ENCODE results near the gene RAI1.
A peak's percentile ranks its signal among the peaks of the same experiment; 100 is the strongest.

Gene RAI1

DNA sequence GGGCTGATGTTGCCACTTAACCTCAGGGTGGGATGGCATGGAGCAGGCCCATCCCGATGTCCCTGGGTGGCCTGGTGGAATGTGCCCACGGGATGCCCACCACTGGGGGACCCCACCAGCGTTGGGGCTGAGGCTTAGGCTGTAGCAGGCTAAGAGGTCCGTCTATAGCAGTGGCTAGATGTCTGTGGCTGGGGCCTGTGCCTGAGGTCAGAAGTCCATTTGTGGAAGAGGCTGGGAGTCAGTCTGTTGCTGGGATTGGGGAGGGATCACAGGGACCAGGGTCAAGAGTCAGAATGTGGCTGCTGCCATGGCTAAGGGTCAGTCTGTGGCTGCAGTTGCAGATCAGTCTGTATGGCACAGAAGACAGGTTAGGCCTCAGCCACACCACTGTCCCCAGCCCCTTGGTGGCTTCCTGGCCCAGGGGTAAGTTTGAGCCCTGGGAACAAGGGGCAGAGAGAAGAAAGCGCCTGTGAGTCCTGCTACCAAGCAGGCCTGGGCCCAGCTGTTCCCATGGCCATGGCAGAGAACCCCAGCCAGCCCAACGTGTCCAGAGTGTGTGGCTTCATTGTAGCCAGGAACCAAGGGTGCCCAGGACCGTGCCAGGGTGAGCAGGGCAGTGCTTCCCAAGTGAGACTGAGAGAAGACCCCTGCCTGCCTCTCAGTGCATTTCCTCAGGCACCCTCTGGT lies 35.7 kb downstream of the RAI1 start:
- Histone ChIP-seq H3K27me3 (ENCODE audit: control insufficient read depth in 2 of 2, insufficient read depth in 2 of 2, low read length in 2 of 2) (no peaks in the 10 kb centered on the region), H3K4me1 (ENCODE audit: control insufficient read depth in 2 of 2, insufficient read depth in 2 of 2, low read length in 2 of 2) (peaks cover 6 to 12% of the 10 kb centered on the region in 2 donors), H3K9ac (ENCODE audit: low read depth in 1 of 2, low read length in 2 of 2) (no peak overlapping the region), H3K36me3 (ENCODE audit: control insufficient read depth in 2 of 2, insufficient read depth in 2 of 2, low read length in 2 of 2) (no peaks in the 10 kb centered on the region), H3K9me3 (ENCODE audit: control insufficient read depth in 2 of 2, low read length in 2 of 2) (no peaks in the 10 kb centered on the region), H3K27ac (ENCODE audit: low read depth in 2 of 2, low read length in 2 of 2) (no peak overlapping the region), H3K4me3 (ENCODE audit: low read length in 2 of 2) (no peak overlapping the region)

DNA sequence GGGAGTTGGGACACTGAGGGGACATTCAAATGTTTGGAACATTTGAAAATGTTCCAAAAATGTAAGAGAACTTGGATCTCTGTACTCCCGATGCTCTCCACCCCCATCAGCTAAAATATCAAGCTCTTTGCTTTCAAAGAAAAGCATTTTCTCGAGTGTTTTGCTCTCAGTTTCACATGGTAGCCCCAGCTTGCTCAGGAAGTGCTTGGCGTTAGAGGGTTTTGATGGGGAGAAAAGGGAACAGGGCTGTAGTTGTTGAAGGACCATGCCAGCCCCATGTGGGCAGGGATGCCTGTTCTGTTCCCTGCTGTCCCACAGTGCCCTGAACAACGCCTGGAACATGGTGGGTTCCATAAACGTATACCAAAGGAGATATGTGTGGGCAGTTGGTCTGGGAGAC lies 37.0 kb downstream of the RAI1 start:
- no peak overlapping the region for H3K27ac ChIP-seq (ENCODE audit: low read depth in 2 of 2, low read length in 2 of 2)
- H3K36me3 ChIP-seq (ENCODE audit: control insufficient read depth in 2 of 2, insufficient read depth in 2 of 2, low read length in 2 of 2) = no peaks in the 10 kb centered on the region
- H3K4me3 ChIP-seq (ENCODE audit: low read length in 2 of 2) = no peak overlapping the region
- no peak overlapping the region for H3K9ac ChIP-seq (ENCODE audit: low read depth in 1 of 2, low read length in 2 of 2)
- H3K4me1 ChIP-seq (ENCODE audit: control insufficient read depth in 2 of 2, insufficient read depth in 2 of 2, low read length in 2 of 2) = peaks cover 7 to 8% of the 10 kb centered on the region in 2 donors
- H3K27me3 ChIP-seq (ENCODE audit: control insufficient read depth in 2 of 2, insufficient read depth in 2 of 2, low read length in 2 of 2) = no peaks in the 10 kb centered on the region
- no peaks in the 10 kb centered on the region for H3K9me3 ChIP-seq (ENCODE audit: control insufficient read depth in 2 of 2, low read length in 2 of 2)

DNA sequence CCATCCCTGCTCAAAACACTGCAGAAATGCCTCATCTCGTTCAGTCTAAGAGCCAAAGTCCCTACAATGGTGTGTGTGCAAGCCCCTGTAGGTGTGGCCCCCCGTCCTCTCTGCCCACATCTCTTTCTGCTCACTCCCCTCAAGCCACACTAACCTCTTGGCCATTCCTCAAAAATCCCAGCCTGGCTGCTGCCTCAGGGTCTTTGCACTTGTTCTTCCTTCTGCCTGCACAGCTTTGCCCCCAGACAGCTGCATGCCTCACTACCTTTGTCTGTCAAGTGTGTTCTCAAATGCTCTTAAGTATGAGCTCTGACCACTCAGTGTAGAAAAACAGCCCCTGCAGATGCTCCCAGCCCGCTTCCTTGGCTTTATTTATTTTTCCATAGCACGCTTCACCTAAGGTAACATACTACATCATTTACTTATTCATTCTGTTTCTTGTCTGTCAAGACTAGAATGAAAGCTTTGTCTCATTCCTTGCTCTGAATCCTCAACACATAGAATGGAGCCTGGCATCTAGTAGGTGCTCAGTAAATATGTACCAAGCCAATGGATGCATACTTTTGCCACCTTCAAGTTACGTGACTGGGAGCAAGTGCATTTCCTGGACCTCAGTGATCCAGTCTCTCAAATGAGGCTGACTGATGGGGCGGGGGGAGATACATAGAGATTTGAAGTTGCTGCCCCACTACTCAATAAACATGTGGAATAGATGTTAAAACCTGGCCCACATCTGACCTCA lies 38.1 kb downstream of the RAI1 start:
- no peaks in the 10 kb centered on the region for H3K27me3 ChIP-seq (ENCODE audit: control insufficient read depth in 2 of 2, insufficient read depth in 2 of 2, low read length in 2 of 2)
- no peak overlapping the region for H3K4me3 ChIP-seq (ENCODE audit: low read length in 2 of 2)
- H3K27ac ChIP-seq (ENCODE audit: low read depth in 2 of 2, low read length in 2 of 2) = no peak overlapping the region
- no peaks in the 10 kb centered on the region for H3K36me3 ChIP-seq (ENCODE audit: control insufficient read depth in 2 of 2, insufficient read depth in 2 of 2, low read length in 2 of 2)
- no peak overlapping the region for H3K9ac ChIP-seq (ENCODE audit: low read depth in 1 of 2, low read length in 2 of 2)
- no peaks in the 10 kb centered on the region for H3K9me3 ChIP-seq (ENCODE audit: control insufficient read depth in 2 of 2, low read length in 2 of 2)
- peaks cover 6% of the 10 kb centered on the region in 2 donors for H3K4me1 ChIP-seq (ENCODE audit: control insufficient read depth in 2 of 2, insufficient read depth in 2 of 2, low read length in 2 of 2)

DNA sequence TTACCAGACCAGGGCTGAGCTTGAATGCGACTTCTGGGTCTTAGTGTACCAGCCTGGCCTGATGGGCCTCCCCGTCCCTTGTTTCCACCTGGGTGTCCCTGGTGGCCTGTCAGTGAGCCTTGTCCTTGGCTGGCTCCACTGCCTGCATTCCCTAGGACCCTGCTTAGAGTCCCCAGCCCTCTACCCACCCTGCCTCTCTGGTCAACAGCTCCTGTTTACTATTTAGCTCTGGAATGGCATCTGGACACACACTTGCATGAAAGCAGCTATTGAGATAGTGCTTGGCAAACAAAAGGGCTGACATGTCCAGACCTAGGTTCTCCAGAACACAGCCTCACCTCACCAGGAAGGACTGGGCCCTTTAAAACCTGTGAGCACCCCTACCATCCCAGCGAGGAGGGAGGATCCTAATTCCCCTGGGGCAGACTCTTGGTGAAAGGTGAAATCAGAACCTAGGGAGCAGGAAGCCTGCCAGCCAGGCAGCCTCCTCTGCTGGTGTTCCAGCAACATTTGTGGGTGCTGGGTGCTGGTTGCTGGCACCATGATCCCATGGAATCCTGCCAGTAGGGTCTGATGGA lies 38.8 kb downstream of the RAI1 start:
- Histone ChIP-seq H3K27me3 (ENCODE audit: control insufficient read depth in 2 of 2, insufficient read depth in 2 of 2, low read length in 2 of 2) (no peaks in the 10 kb centered on the region), H3K9ac (ENCODE audit: low read depth in 1 of 2, low read length in 2 of 2) (no peak overlapping the region), H3K27ac (ENCODE audit: low read depth in 2 of 2, low read length in 2 of 2) (no peak overlapping the region), H3K36me3 (ENCODE audit: control insufficient read depth in 2 of 2, insufficient read depth in 2 of 2, low read length in 2 of 2) (no peaks in the 10 kb centered on the region), H3K4me3 (ENCODE audit: low read length in 2 of 2) (no peak overlapping the region), H3K9me3 (ENCODE audit: control insufficient read depth in 2 of 2, low read length in 2 of 2) (no peaks in the 10 kb centered on the region), H3K4me1 (ENCODE audit: control insufficient read depth in 2 of 2, insufficient read depth in 2 of 2, low read length in 2 of 2) (peaks cover 4 to 5% of the 10 kb centered on the region in 2 donors)

DNA sequence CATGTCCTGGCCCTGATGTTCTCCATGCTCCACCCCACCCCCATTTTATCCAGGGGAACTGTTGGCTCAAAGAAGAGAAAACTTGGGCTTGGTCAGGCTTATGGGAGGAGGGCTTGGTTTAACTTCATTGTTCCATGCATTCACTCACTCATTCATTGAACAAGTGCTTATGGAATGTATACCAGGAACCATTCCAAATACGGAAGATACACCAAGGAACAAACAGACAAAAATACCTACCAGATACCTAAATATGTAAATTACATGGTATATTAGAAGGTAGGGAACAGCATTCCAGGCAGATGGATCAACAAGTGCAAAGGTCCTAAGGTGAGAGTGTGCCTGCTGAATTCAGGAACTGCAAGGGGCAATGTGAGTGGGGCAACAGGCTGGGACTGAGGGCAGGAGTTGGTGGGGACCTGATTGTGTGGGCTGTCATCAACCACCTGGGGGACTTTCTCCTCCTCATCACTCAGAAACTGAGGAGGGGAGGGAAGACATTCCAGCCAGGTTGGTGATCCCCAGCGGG lies 39.9 kb downstream of the RAI1 start:
- H3K4me1 ChIP-seq (ENCODE audit: control insufficient read depth in 2 of 2, insufficient read depth in 2 of 2, low read length in 2 of 2) = peaks cover 5 to 10% of the 10 kb centered on the region in 2 donors
- no peak overlapping the region for H3K9ac ChIP-seq (ENCODE audit: low read depth in 1 of 2, low read length in 2 of 2)
- no peaks in the 10 kb centered on the region for H3K9me3 ChIP-seq (ENCODE audit: control insufficient read depth in 2 of 2, low read length in 2 of 2)
- H3K4me3 ChIP-seq (ENCODE audit: low read length in 2 of 2) = no peak overlapping the region
- H3K27me3 ChIP-seq (ENCODE audit: control insufficient read depth in 2 of 2, insufficient read depth in 2 of 2, low read length in 2 of 2) = no peaks in the 10 kb centered on the region
- H3K36me3 ChIP-seq (ENCODE audit: control insufficient read depth in 2 of 2, insufficient read depth in 2 of 2, low read length in 2 of 2) = no peaks in the 10 kb centered on the region
- no peak overlapping the region for H3K27ac ChIP-seq (ENCODE audit: low read depth in 2 of 2, low read length in 2 of 2)

DNA sequence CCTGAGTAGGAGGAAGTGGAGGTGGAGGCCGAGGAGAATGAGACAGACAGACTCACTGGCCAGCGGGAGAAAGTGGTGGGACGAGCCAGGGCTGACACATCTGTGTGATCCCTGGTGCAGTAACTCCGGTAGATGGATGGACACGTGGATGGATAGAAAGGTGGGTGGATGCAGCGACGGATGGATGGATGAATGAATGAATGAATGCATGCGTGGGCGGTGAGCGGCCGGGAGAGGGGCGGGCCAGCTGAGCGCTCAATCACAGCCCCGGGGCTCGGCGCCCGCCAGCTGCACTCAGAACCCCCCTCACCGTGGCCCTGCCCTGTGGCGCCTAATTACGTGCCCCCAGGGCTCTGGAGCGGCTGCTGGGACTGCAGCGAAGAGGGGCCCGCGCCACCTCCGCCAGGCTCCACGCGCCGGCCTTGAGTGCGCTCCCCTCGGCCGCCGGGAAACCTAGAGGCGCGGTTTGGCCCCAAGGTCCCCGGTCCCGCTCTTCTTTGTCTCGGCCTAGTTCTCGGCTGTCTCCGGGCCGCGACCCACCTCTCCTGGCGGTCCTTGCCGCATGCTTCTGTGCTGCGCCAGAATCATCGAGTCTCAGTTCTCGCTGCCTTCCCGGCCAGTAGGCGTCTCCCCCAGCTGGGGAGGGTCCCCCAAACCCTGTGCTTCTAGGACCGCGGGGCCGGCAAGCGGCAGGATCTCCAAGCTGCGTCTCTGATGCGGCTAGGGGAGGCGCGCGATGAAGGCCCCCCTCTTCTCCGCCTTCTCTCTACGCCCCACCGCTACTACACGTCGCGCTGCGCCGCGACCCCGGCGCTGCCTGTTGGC lies 41.0 kb downstream of the RAI1 start:
- Histone ChIP-seq H3K36me3 (ENCODE audit: control insufficient read depth in 2 of 2, insufficient read depth in 2 of 2, low read length in 2 of 2) (no peaks in the 10 kb centered on the region), H3K9ac (ENCODE audit: low read depth in 1 of 2, low read length in 2 of 2) (no peak overlapping the region), H3K9me3 (ENCODE audit: control insufficient read depth in 2 of 2, low read length in 2 of 2) (no peaks in the 10 kb centered on the region), H3K4me1 (ENCODE audit: control insufficient read depth in 2 of 2, insufficient read depth in 2 of 2, low read length in 2 of 2) (peaks cover 7 to 10% of the 10 kb centered on the region in 2 donors), H3K4me3 (ENCODE audit: low read length in 2 of 2) (peak overlapping the region; percentile 10 to 50), H3K27ac (ENCODE audit: low read depth in 2 of 2, low read length in 2 of 2) (peak overlapping the region in 1 of 2 donors; percentile 38), H3K27me3 (ENCODE audit: control insufficient read depth in 2 of 2, insufficient read depth in 2 of 2, low read length in 2 of 2) (no peaks in the 10 kb centered on the region)

DNA sequence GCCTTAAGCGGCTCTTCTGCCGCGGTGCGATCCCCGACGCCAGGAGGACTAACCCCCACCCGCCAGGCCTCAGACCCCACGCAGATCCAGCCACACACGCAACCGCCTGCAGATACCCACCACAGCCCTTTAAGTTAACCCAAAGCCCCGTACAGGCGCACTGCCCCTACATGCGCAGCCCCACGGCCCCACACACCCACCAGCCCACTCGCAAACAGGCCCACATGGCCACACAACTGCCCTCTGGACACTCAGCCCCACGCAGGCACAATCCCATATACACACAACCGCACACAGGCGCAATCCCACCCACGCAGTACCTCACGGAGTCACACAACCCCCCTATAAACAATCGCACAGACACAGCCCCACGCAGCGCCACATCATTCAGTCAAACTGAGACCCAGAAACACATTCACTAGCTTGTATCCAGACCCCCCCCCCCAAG lies 41.7 kb downstream of the RAI1 start:
- H3K4me3 ChIP-seq (ENCODE audit: low read length in 2 of 2) = peak overlapping the region; percentile 10 to 50
- no peak overlapping the region for H3K9ac ChIP-seq (ENCODE audit: low read depth in 1 of 2, low read length in 2 of 2)
- H3K36me3 ChIP-seq (ENCODE audit: control insufficient read depth in 2 of 2, insufficient read depth in 2 of 2, low read length in 2 of 2) = no peaks in the 10 kb centered on the region
- peaks cover 7 to 10% of the 10 kb centered on the region in 2 donors for H3K4me1 ChIP-seq (ENCODE audit: control insufficient read depth in 2 of 2, insufficient read depth in 2 of 2, low read length in 2 of 2)
- no peaks in the 10 kb centered on the region for H3K9me3 ChIP-seq (ENCODE audit: control insufficient read depth in 2 of 2, low read length in 2 of 2)
- peak overlapping the region in 1 of 2 donors; percentile 38 for H3K27ac ChIP-seq (ENCODE audit: low read depth in 2 of 2, low read length in 2 of 2)
- no peaks in the 10 kb centered on the region for H3K27me3 ChIP-seq (ENCODE audit: control insufficient read depth in 2 of 2, insufficient read depth in 2 of 2, low read length in 2 of 2)

DNA sequence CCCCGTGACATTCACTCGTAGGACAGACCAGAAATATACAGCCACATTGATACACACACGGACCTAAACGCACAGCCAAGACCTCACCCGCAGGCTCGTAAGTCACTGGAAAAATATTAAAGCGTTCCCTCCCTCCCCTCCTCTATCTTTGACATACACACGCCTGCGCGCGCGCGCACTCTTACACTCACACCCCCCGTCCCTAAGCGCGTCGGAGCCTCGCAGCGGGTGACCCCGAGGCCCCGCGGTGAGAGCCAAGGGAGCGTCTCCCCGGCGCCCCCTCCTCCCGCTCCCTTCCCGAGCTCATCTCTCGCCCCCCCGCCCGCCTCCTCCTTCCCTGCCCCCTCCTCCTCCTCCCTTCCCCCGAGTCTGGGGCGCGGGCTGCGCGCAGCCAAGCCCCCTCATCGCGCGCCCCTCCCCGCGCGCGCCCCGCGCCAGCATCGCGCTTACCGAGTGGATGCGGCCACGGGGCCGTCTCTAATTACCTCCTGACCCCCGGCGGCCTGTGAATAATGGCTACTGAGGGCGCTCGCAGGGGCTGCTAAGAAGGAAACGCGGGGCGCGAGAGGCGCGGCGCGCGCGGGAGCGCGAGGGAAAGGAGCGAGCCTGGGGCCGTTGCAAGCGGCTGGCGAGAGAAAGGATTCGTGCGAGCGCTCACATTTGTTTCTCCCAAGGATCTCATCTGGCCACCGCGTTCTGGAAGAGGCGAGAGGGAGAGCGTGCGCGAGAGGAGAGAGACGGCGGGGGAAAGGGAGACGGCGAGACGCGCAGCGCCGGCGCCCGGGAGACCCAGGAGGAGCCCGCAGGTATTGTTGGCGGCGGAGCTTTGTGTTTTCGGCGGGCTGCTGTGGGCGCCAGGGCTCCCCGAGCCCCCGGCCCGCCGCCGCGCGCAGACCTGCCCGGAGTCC lies 42.4 kb downstream of the RAI1 start:
- Histone ChIP-seq H3K4me1 (ENCODE audit: control insufficient read depth in 2 of 2, insufficient read depth in 2 of 2, low read length in 2 of 2) (peaks cover 7 to 10% of the 10 kb centered on the region in 2 donors), H3K36me3 (ENCODE audit: control insufficient read depth in 2 of 2, insufficient read depth in 2 of 2, low read length in 2 of 2) (no peaks in the 10 kb centered on the region), H3K4me3 (ENCODE audit: low read length in 2 of 2) (peak overlapping the region; percentile 50 to 53), H3K9me3 (ENCODE audit: control insufficient read depth in 2 of 2, low read length in 2 of 2) (no peaks in the 10 kb centered on the region), H3K9ac (ENCODE audit: low read depth in 1 of 2, low read length in 2 of 2) (peak overlapping the region; percentile 6 to 40), H3K27ac (ENCODE audit: low read depth in 2 of 2, low read length in 2 of 2) (peak overlapping the region in 1 of 2 donors; percentile 38), H3K27me3 (ENCODE audit: control insufficient read depth in 2 of 2, insufficient read depth in 2 of 2, low read length in 2 of 2) (no peaks in the 10 kb centered on the region)
